Stimulated activated CD4-positive, alpha-beta T cell treated with anti-CD3 and anti-CD28 coated beads, Interleukin-15, amount 100 ng/mL, for 24 hours (primary cell): ENCODE measurements around the gene ADAP1.
"Not testable (repeated sequence)": the region's sequence is repeated elsewhere in the genome, so short reads cannot be mapped to it uniquely, and the experiment has no call there.

Source experiments
- DNase-seq: peaks from one replicate; pipeline ENCODE4 v3.0.0-alpha.2; 2020

ADAP1 gene

GRCh38 chr7:974172-974571, 19.7 kb upstream of the ADAP1 start:
- DNase-seq = no peak

- no peak for DNase-seq
Measured at GRCh38 chr7:973312-973711, 18.8 kb upstream of the ADAP1 start.

DNA sequence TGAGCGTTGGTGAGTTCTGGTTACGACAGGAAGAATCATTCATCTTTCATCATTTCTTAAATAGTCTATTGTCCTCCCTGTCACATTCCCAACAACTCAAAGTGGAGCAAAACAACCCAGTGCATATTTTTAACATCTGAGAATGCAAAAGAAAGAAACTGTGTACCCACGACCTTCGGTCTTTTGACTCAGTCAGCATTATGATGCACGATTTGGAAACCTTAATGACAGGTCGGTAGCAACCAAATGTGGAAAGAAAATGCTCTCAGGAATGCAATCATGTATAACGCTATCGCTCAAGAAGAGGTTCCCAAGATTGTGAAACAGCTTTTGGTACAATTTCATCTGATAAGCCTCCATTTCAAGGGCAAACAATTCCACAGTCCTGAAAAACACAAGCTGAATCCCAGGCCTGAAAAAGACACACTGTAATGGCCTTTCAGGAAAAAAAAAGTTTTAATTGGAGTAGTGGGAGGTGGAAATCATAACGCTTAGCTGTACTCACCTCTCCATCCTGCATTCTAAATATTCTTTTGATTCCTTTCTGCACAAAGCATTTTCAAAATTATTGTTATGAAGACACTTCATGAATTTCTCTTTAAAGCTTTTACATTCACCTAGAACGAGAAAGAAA, 18.3 kb upstream of the ADAP1 start:
- DNase-seq = no peak

- DNase-seq = no peak
Measured at GRCh38 chr7:972110-972509, 17.6 kb upstream of the ADAP1 start.

- no peak for DNase-seq
Measured at GRCh38 chr7:970744-971143, 16.3 kb upstream of the ADAP1 start.

GRCh38 chr7:969403-969802, 14.9 kb upstream of the ADAP1 start:
- no peak for DNase-seq

GRCh38 chr7:968205-969105, 14.0 kb upstream of the ADAP1 start:
- DNase-seq = no peak

DNA sequence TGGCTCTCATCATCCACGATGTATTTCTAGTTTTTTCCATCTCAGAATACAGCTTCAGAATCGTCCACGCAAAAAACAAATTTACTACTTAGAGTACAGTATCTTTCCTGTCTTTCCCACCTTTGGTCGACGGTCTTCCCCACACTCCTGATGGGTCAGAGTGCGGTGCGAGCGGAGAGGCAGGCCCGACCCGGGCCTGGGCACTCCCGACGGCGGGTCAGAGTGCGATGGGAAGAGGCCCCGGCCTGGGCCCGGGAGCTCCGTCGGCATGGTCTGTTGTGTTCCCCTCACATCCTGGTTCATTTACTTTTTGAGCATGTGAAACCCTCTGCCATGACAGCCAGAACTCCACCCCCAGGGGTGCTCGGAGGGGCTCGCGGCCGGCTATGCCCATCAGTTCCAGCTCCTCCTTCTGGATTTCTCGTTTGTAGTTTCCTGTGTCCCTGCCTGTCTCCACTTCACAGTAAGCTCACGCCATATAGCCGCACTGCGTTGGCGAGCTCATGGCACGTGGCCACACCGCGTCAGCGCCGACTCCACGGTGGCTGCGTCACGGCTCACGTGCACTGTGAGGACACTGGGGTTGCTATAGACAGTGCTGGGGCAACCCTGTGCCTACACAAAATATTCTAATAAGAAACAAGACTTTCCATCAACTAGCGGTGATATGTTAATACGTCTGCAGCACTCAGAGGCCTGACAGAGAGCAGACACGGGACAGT, 13.0 kb upstream of the ADAP1 start:
- no peak for DNase-seq

DNA sequence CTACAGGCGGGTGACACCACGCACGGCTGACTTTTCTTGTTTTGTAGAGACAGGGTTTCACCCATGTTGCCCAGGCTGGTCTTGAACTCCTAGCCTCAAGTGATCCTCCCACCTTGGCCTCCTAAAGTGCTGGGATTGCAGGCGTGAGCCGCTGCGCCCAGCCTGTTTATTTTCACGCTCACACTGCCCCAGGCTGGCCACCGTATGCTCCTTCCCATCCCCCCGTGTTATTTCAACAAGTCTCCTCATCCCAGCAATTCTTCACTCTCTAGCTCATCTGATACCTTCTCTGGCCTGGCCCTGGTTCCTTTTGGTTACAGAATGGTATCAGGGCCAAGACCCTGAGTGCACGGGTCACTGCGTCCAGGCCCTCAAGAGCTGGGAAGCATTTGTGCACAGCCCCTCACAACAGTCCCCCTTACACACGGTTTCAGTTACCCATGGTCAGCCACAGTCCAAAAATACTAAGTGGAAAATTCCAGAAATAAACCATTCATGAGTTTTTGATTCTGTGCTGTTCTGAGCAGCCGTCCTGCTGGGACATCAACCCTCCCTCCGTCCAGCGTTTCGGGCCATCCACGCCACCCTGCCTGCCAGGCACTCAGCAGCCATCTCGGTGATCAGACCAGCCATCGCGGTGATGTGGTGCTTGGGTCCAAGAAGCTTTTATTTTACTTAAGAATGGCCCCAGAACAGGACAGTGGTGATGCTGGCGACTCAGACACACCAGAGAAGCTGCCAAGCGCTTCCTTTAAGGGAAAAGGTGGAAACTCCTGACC, 12.0 kb upstream of the ADAP1 start:
- no peak for DNase-seq

DNA sequence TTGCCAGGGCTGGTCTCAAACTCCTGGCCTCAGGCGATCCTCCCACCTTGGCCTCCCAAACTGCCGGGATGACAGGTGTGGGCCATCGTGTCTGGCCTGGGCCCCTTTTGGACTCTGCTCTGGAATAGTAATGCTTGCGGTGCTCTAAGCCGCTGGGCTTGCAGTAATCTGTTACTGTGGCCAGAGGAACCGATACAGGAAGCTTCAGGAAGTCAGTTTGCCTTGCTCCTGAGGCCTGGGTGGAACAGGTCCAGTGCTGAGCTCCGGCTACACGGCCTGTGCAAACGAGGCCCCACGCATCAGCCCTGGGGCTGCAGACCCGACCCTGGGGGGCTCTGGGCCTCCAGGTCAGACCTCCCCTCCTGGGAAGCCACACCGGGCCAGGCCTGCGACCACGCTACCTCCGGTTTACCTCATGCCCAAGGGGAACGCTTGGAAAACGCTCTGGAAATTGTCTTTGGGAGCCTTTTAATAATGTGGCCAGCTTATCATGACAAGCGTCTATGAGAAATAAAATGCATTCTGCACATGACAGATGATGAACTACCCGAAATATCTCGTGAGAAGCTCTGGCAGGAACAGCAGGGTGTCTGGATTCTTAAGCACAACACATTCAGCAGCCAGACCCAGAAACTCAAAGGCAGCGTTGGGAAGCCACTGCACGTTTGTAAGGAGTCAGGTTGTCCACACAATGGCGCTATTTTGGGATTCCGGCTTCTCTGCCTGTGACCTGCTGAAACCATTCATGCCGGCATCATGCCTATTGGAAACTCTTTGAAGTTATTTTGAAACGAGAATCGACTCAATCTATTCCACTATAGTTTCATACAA, 10.1 kb upstream of the ADAP1 start:
- no peak for DNase-seq

GRCh38 chr7:963236-964078, 9.0 kb upstream of the ADAP1 start:
- DNase-seq = no peak

DNA sequence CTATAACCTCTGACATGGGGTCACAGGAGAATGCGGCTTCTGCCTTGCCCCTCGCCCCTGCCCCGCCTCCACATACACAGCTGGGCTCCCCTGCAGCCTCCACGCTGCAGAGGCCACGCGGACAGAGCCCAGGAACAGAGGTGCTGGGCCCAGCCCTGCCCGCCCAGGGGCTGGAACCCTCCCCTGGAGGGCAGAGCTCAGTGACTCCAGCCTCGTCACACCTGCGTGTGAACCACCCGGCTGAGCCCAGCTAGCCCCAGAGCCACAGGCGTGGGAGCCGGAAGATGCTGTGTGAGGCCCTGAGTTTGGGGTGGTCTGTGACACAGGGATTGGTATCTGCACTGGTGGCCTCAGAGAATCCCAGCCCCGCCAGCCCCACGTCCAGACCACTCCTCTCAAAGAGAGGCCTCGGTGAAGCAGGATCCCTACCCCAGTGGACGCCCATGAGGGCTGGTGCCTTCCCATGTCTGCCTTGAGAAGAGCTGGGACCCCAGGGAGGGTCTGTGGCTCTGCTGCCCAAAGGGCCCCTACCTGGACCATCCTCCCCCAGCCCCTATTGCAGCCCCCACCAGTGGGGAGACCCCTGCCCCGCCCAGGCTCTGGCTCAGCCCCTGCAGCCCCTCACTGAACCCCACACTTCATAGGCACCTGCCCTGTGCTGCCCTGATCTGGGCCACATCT, 8.1 kb upstream of the ADAP1 start:
- DNase-seq = no peak

DNA sequence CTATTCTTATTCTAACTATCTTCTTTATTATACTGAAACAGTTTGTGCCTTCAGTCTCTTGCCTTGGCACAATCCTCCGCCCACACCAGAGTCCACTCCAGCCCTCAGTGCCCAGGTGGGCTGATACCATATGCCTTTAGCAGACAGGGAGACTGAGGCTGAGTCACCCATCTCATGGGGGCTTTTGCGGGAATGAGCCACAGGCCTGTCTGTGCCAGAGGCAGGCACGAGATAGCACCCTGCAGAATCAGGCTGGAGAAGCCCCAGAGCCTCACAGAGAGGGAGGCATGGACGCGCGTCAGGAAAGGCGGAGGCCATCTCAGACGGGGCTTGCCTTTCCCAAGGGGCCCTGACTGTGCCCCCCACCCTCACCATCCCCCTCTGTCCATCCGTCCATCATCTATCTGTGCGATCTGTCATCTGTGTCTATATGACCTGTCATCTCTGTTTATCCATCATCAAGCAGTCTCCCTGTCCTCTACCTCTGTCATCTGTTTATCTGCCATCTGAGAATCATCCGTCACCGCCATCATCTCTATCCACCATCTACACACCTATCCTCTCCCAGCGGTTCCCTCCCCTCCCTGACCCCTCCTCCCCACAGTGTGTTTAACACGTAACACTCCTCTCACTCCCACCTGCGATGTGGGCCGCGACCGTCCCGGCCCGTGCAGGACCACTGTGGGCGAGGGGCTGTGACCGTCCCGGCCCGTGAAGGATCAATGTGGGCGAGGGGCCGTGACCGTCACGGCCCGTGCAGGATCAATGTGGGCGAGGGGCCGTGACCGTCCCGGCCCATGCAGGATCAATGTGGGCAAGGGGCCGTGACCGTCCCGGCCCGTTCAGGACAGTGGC, 7.3 kb upstream of the ADAP1 start:
- DNase-seq = no peak

- not testable (repeated sequence) for DNase-seq
Measured at GRCh38 chr7:960972-961371, 6.5 kb upstream of the ADAP1 start.

DNA sequence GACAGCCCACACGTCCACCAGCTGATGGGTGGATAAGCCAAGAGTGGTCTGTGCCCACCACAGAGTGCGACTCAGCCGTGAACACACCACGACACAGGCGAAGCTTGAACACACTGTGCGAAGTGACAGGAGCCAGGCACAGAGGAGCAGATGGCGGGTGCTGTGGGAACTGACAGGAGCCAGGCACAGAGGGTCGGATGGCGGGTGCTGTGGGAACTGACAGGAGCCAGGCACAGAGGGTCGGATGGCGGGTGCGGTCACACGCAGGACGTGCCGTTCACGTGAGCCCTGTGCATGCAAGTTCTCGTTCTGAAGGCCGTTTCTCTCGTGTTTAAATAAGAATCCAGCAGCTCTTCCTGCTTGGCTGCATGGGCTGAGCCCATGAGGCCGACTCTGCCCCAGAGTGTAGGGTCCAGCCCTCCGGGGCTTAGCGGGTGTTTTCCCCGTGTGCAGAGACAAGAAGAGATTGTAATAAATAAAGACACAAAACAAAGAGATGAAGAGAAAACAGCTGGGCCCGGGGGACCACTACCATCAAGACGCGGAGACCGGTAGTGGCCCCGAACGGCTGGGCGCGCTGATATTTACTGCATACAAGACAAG, 5.9 kb upstream of the ADAP1 start:
- DNase-seq = no peak

DNA sequence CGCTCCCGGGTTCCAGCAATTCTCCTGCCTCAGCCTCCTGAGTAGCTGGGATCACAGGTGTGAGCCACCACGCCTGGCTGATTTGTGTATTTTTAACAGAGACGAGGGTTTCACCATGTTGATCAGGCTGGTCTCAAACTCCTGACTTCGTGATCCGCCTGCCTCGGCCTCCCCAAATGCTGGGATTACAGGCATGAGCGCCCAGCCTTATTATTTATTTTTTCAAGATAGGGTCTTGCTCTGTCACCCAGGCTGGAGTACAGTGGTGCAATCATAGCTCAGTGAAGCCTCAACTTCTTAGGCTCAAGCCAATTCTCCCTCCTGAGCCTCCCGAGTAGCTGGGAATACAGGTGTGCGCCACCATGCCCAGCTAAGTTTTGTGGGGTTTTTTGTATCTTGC, 5.3 kb upstream of the ADAP1 start:
- DNase-seq = not testable (repeated sequence)

DNA sequence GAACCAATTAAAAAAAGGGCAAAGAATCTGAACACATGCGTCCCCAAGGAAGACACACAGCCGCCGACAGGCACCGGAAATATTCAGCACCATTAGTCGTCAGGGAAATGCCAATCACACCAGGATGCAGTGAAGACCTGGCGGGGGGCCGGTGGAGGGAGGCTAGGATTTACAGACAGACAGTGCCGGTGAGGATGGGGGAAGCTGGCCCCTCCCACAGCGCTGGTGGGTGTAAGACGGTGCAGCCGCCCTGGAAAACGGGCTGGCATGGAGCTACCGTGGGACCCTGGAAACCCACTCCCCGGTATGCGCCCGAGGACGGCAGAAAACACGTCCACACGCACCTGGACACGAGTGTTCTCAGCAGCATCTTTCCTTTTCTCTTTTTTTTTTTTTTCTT, 4.8 kb upstream of the ADAP1 start:
- DNase-seq = no peak

DNA sequence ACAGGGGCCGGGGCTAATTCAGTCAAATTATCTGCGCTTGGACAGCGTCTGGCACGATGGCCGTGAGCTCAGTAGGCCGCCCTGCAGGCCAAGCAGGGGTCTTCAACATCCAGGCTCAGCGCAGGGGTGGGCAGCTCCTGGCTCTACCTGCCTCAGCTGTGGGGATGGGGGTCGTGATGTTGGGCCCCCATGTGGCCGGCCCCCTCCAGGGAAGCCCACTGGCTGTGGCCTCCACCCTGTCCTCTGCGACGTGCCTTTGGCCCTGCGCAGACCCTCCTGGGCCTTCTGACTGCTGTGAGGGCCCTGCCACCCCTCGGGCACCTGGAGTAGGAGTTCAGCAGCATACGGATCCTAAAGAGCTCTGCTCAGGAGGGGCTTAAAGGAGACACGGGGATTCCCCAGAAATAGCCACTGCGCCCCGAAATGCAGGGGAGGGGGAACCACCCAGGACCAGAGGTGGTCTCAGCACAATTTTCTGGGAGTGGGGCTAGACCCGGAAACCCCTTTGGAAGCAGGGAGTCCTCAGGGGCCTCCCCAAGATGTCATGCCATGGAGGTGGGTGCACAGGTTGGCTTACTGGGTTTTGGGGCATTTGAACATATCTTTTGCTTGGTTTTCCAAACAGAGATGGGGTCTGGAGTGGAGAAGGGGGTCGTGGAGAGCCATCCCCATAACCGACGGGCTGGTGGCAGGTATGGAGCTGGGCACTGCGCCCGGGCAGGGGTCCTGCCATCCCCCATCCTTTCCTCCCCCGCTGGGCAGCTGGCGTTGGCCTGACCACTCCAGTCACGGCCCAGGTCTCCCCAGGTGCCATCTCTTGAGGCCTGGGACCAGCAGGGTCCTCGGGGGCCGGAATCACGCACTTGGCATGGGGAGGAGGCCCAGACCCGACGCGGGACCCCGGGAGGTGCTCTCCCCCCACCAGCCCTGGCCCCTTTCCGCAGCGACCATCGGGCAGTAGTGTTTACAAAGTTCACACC, 4.0 kb upstream of the ADAP1 start:
- no peak for DNase-seq
